Caco-2 (cell line): Measurements from ENCODE around the gene LDLRAD1. TPM values are rescaled to one million over a fixed set of nuclear protein-coding genes. Genes with fewer than 3 reads are reported as not detected.

ENCODE experiments used
- BruUV-seq: library from RNA; stranded (reverse); fragments of 400-500 nt; replicated peaks from 2 replicates; lab custom pipeline; 2021; lab: Mats Ljungman, UMichigan
- CTCF ChIA-PET: fragments of 300-600 bp; sonication (Branson Sonifier 250); formaldehyde crosslinking; loops from one replicate; lab custom pipeline; 2022; ENCODE audit warnings: antibody characterized with exemption; lab: Charles Lee
- POLR2A ChIA-PET: fragments of 300-600 bp; sonication (Branson Sonifier 250); formaldehyde crosslinking; loops from one replicate; lab custom pipeline; 2022; ENCODE audit warnings: antibody characterized with exemption; lab: Charles Lee
- DNase-seq, 2 experiments: peaks; one replicate each; pipeline versions ENCODE4 v3.0.0 to v3.0.0-alpha.2; 2020 to 2022
- H3K27me3 ChIP-seq: replicated peaks from 2 replicates; pipeline ENCODE4 v1.6.0; 2011; ENCODE audit warnings: low read length; ENCODE audit not compliant: control insufficient read depth, insufficient read depth
- H3K36me3 ChIP-seq: 2 replicates; pipeline ENCODE4 v1.5.1; 2011; ENCODE audit warnings: low read length; ENCODE audit not compliant: control insufficient read depth, insufficient read depth
- H3K4me1 ChIP-seq: fragments of 250-450 bp; sonication (Bioruptor Pico); 2 replicates; pipeline ENCODE4 v1.5.1; 2020; ENCODE audit warnings: mild to moderate bottlenecking
- H3K4me3 ChIP-seq: 2 replicates; pipeline ENCODE4 v1.5.1; 2011; ENCODE audit warnings: low read depth, mild to moderate bottlenecking, control low read depth, low read length
- H3K9me3 ChIP-seq: fragments of 250-450 bp; sonication (Bioruptor Pico); 2 replicates; pipeline ENCODE4 v1.5.1; 2020; ENCODE audit warnings: mild to moderate bottlenecking, moderate library complexity
- H3K27ac Mint-ChIP-seq: one replicate; pipeline ENCODE4 v1.8.0; 2022; ENCODE audit warnings: mixed read lengths; ENCODE audit not compliant: unreplicated experiment
- H3K27me3 Mint-ChIP-seq: one replicate; pipeline ENCODE4 v1.8.0; 2022; ENCODE audit warnings: mixed read lengths; ENCODE audit not compliant: insufficient read depth, unreplicated experiment
- H3K36me3 Mint-ChIP-seq: one replicate; pipeline ENCODE4 v1.8.0; 2022; ENCODE audit warnings: mild to moderate bottlenecking, mixed read lengths; ENCODE audit not compliant: insufficient read depth, unreplicated experiment
- H3K4me1 Mint-ChIP-seq: one replicate; pipeline ENCODE4 v1.8.0; 2022; ENCODE audit warnings: low read depth, mixed read lengths; ENCODE audit not compliant: unreplicated experiment
- H3K4me3 Mint-ChIP-seq: one replicate; pipeline ENCODE4 v1.8.0; 2022; ENCODE audit warnings: mild to moderate bottlenecking, moderate library complexity, mixed read lengths; ENCODE audit not compliant: unreplicated experiment
- H3K9me3 Mint-ChIP-seq: one replicate; pipeline ENCODE4 v1.8.0; 2022; ENCODE audit warnings: mixed read lengths; ENCODE audit not compliant: unreplicated experiment
- CTCF ChIP-seq, 2 experiments: fragments of 200-600 bp in 1 of 2; IDR thresholded peaks; 1 replicate in 1 of 2; 2 replicates in 1 of 2; pipeline versions ENCODE4 v1.5.1 to v1.8.0; 2011 to 2022; ENCODE audit warnings: antibody characterized with exemption in 1 of 2, control low read depth in 1 of 2, inconsistent platforms in 1 of 2, low read depth in 1 of 2, low read length in 1 of 2, mild to moderate bottlenecking in 1 of 2, moderate library complexity in 1 of 2; ENCODE audit not compliant: insufficient read depth in 1 of 2, severe bottlenecking in 1 of 2, unreplicated experiment in 1 of 2
- intact Hi-C: fragments of 100-400 bp; cut with micrococcal nuclease; formaldehyde crosslinking; loops from one replicate; pipeline ENCODE4 v1.10.0; 2022; ENCODE audit not compliant: unreplicated experiment
- total RNA-seq: library from RNA; stranded (reverse); gene quantifications from 2 replicates; pipeline ENCODE4 v1.2.3, GENCODE V29; 2022

LDLRAD1 gene
- total RNA-seq, 1 experiment from 2014 or later, result not detected

DNA sequence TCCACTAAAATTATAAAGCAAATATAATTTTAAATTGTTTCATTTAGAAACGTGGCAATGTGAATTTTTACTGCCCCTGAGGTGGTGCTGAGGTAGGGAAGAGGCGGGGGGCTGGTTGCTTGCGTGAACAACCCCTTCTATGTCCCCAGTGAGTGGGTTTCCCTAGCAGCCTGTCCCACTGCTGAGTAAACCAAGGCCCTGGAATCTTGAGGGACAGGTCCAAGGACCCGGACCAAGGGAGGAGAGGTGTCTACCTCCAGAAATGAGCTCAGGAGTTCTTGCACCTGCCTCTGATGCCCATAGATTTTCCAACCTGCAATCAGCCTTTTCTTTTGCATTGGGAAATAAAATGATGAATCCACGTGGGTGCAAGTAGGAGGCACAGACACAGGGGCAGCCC is 649 bp upstream of the LDLRAD1 start:
- Histone ChIP-seq H3K27me3 (no peaks in the 10 kb centered on the region), H3K9me3 (no peaks in the 10 kb centered on the region), H3K4me1 (peaks cover 9% of the 10 kb centered on the region), H3K36me3 (no peaks in the 10 kb centered on the region), H3K4me3 (no peak overlapping the region)
- no TSS peak for BruUV-seq
- Mint-ChIP-seq H3K27ac (no peak overlapping the region), H3K4me3 (no peak overlapping the region), H3K36me3 (no peaks in the 10 kb centered on the region), H3K27me3 (no peaks in the 10 kb centered on the region), H3K4me1 (peaks cover 14% of the 10 kb centered on the region), H3K9me3 (no peaks in the 10 kb centered on the region)
- CTCF ChIA-PET, result no interaction called here
- POLR2A ChIA-PET, result no interaction called here
- no peak for DNase-seq
- intact Hi-C loops, result no loop called here
- no peak for TF ChIP-seq CTCF (IDR thresholded peaks at IDR 0.05; ENCODE audit: insufficient read depth in 1 of 2, low read depth in 1 of 2, low read length in 1 of 2, severe bottlenecking in 1 of 2, unreplicated experiment in 1 of 2)

DNA sequence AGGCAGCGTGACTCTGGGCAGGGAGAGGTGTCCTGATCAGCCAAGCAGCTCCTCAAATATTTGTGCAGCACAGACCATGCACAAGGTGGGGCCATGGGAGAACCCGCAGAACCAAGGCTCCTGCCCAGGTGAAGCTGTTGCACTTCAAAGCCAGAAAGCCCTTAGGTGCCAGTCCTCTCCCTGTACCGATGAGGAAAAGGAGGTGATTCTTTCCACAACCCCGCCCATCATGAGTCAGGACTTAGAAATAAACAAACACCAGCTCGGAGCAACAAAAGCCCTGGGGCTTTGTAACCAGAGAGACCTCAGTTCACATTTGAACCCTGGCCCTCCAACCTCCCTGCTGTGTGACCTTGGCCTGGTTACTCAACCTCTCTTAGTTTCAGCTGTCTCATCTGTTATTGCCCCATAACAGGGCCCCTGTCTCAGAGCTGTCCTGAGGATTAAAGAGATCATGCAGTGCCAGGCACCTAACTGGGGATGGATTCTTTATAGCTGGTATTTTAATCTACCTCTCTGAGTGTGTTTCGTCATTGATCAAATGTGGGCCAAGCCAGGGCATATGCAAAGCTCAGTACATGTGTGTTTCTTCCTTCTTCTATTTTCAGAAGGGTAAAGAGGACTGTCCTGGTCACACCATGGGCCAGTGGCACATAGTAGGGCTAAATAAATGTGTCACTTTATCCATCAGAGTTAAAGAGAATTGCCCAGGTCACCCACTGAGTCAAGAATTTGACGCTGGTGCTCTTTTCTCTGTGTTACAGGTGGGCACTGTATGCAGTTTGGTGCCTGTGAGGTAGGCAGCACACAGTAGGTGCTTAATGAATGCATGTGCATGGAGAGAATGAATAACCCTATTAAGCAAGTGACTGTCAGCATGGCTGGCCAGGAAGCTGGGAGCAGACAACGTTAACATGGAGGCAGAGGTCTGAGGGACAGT is 1.4 kb downstream of the LDLRAD1 start:
- DNase-seq, result peak; percentile 58 to 61
- Mint-ChIP-seq H3K36me3 (no peaks in the 10 kb centered on the region), H3K4me3 (no peak overlapping the region), H3K9me3 (no peaks in the 10 kb centered on the region), H3K27ac (peak overlapping the region; percentile 73), H3K4me1 (peaks cover 21% of the 10 kb centered on the region), H3K27me3 (no peaks in the 10 kb centered on the region)
- ChIA-PET POLR2A (no interaction called here), CTCF (interaction anchor here (0.7 to 1.1 kb wide), 2 partner anchors 12 to 244 kb away, joined by 3 read pairs; no protein-coding TSS in a partner anchor)
- TF ChIP-seq CTCF (IDR thresholded peaks at IDR 0.05; ENCODE audit: insufficient read depth in 1 of 2, low read depth in 1 of 2, low read length in 1 of 2, severe bottlenecking in 1 of 2, unreplicated experiment in 1 of 2), result no peak
- H3K27me3 ChIP-seq, result no peaks in the 10 kb centered on the region
- no peak overlapping the region for H3K4me3 ChIP-seq
- peaks cover 10% of the 10 kb centered on the region for H3K4me1 ChIP-seq
- no peaks in the 10 kb centered on the region for H3K36me3 ChIP-seq
- intact Hi-C loops, result no loop called here
- H3K9me3 ChIP-seq, result no peaks in the 10 kb centered on the region
- no TSS peak for BruUV-seq

DNA sequence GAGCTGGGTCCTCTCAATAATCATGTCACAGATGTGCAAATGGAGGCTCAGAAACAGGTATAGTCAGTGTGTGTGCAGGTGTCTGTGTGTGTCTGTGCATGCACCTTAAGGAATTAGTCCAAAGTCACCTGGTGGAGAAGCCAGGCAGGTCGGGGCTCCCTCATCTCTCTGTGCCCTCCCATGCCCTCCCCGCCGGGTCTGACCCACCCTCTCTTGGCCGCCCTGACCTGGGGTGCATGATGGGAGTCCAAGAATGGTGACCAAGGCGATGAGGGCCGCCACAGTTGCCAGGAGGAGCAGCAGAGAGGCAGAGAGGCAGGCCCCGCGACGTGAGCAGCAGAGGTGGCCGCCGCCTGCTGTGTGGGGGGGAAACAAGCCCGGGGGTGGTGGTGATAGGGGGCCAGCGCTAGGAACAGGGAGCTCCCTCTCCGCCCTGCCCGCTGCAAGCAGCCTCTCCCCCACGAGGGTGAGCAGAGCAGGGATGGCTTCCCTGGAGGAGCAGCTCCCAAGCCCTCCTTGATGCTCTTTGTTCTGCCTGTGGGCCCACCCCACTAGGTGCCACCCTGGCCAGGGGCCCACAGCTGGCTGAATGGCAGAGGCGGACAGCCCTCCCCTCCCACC is 3.9 kb downstream of the LDLRAD1 start:
- Mint-ChIP-seq H3K27ac (no peak overlapping the region), H3K36me3 (no peaks in the 10 kb centered on the region), H3K9me3 (no peaks in the 10 kb centered on the region), H3K4me3 (no peak overlapping the region), H3K4me1 (peaks cover 21% of the 10 kb centered on the region), H3K27me3 (no peaks in the 10 kb centered on the region)
- intact Hi-C loops, result no loop called here
- no peak for DNase-seq
- H3K36me3 ChIP-seq, result no peaks in the 10 kb centered on the region
- no TSS peak for BruUV-seq
- no peak overlapping the region for H3K4me3 ChIP-seq
- ChIA-PET POLR2A (no interaction called here), CTCF (no interaction called here)
- no peaks in the 10 kb centered on the region for H3K9me3 ChIP-seq
- TF ChIP-seq CTCF (IDR thresholded peaks at IDR 0.05; ENCODE audit: insufficient read depth in 1 of 2, low read depth in 1 of 2, low read length in 1 of 2, severe bottlenecking in 1 of 2, unreplicated experiment in 1 of 2), result no peak
- peaks cover 10% of the 10 kb centered on the region for H3K4me1 ChIP-seq
- no peaks in the 10 kb centered on the region for H3K27me3 ChIP-seq
